ENCODE data around the gene MBD5.
"Not testable (repeated sequence)": the region's sequence is repeated elsewhere in the genome, so short reads cannot be mapped to it uniquely, and the experiment has no call there.

Gene MBD5

DNA sequence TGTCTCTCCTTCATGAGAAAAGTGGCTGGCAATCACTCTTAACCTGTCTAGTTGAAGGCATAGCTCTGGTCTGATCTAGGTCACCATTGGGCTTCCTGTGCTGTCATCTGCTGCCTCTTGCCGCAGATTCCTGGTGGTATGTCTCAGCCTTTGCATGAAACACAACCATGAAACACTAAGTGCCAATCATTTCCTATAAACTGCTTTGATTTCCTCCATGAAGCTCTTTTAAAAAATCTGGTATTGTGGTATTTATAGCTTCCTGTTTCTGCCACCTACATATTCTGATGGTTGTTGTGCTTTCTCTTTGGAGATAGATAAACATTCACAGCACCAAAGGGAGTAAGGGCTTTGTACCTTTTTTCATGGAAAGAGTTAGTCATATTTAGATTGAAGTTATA, 503.6 kb downstream of the MBD5 start:
- DNase-seq (ENCODE audit: low spot score): no peak

DNA sequence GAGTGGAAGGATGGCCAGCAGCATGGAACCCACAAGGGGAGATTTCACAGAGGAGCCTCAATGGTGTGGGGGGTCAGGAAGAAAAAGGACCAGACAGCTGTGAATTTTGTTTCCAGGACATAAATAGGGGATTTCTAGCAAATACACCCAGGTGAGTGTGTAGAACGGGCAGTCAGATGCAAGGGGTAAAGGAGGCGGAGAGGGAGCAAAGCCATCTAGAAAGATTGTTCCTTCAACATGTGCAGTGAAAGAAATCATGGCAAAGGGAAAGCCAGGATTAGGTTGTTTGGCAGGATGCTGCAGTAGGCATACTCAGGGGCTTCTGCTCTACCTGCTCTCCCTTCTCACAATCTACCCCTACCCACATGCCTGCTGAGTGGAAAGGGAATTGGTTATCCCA, 504.2 kb downstream of the MBD5 start:
- DNase-seq (ENCODE audit: low spot score): no peak

DNA sequence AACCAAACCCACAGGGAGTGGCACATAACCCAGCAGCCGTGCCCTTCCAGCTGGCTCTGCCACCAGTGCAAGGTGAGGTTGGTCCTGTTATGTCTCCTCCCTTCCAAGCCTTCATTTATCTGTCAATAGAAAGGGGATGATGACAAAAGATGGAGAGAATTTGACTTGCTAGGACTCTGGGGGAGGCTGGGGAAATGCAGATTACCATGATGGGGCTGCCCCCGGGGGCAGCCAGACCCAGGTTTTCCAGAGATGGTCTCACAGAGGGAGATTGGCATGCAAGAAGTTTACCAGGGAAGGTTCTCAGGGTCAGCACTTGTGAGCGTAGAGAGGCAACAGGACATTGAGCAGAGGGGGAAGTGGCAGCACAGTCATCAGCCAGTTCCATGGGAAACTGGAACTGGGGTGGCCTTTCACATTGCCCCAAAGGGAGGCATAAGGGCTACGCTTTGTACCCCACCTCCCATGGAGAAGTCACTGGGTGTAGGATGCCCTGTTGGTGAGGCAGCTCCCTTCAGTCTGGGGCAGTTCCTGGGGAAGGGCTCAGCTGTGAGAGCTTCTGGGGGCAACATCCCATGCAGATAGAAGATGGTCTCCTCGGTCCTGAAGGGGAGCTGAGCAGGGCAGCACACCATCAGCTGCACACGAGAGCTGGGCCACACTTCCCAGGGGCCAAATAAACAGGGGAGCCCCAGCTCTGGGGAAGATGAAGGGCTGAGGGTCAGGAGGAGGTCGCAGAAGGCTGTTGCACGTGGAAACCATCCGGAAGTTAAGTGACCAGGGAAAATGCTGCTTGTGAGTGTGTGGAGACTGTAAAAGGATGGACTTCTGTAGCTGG, 505.8 kb downstream of the MBD5 start:
- DNase-seq (ENCODE audit: low spot score): no peak

DNA sequence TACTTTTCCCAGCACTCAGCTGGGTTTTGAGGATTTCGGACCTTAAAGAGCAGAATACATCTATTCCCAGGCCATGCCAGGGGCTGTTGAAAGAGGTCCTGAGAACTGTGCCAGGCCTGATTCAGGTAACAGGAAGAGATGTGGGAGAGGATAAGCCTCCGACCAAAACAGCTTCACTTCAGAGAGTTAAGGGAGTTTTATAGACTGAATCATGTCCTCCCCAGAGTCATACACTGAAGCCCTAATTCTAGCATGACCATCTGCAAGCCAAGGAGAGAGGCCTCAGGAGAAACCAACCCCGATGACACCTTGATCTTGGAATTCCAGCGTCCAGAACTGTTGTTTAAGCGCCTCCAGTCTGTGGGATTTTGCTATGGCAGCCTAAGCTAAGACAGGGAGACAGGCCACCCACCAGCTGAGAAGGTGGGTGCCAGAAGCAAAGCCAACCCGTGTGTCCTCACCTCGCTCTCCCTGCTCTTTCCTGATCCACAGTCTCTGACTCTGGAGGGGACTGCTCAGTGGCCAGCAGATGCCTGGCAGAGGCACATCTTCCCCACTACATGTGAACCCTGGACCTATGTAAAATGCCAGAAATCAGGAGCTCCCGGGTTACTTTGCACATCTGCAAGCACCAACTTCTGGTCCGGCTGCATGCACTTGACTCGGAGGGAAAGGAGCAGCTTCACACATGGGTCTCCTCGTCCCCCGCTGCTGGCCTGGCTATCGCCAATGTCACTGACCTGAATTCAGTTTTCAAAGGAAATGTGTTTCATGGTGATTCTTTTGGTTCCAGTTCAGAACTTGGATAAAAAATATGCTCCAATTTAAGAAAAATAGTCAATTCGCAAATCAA, 506.8 kb downstream of the MBD5 start:
- DNase-seq (ENCODE audit: low spot score): no peak

DNA sequence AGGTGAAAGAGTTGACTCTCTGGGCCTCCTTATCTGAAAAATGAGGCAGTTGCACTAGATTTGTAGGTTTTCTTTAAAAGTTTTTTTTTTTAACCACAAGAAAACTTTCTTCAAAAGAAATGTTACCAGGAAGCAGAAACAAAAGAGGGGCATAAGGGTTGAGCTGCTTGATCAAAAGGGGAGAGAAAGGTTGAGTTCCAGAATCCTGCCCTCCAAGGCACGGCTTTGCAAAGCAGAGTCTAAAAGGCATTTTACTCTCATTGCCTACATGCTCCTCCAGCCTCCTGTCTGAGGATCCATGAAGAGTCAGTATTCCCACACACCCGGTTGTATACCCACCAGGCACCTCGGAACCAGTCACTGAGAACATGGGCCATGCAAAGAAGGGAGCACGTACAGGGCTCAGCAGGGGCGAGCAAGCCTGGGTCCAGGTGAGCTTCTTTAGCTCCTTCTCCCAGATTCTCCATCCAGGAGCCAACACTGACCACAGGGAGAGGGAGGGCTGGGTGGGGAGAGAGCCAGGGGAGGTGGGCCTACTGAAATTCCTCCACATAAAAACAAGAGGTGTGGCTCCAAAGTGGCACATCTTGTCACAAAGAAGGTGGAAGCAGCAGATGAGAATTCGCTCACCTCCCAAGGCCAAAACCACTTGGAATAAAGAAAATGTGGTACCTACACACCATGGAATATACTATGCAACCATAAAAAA, 507.6 kb downstream of the MBD5 start:
- DNase-seq (ENCODE audit: low spot score): no peak

DNA sequence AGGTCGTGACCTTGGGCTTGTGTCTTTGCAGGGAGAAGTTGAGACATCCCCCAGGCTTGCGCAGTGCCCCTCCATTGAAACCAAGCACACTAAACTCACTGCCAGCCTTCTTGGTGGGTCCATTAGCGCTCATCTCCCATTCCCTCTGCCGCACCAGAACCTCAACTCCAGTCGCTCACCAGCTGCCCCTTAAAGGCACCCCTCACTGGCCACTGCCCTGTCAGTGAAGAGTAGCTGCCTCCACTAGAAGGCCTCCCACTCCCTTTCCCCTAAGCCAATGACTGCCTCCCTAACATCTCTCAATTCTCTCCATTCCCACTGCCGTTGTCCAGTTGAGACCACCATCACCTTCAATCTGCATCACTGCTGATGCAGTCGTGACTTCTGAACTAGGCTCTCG, 508.9 kb downstream of the MBD5 start:
- no peak for DNase-seq (ENCODE audit: low spot score)

DNA sequence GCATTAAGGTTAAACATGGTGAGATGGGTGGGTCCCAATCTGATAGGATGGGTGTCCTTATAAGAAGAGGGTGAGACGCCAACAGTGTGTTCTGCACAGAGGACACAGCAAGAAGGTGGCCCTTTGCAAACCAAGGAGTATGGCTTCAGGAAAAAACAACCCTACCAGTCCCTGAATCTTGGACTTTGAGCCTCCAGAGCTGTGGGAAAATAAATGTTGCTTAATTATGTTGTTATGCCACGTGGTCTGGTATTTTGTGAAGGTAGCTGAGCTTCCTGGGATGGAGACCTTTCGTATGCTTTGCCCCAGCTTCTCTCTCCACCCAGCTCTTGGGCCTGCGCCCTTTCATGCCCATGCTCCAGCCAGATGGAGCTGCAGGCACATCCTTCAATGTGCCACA, 509.5 kb downstream of the MBD5 start:
- no peak for DNase-seq (ENCODE audit: low spot score)

DNA sequence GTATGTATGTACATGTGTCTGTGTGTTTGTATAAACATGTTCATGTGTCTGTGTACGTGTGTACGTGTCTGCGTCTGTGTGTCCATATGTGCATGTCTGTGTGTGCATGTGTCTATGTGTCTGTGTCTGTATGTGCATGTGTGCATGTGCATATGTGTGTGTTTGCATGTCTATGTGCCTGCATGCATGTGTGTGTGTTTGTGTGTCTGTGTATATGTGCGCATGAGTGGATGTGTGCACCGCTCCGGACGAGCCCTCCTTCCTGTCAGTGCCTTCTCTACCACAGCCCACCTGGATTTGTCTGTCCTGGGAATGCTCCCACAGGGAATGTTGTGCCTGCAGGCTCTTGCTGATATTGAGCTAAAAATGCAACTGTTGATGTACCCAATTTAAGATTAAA, 510.3 kb downstream of the MBD5 start:
- no peak for DNase-seq (ENCODE audit: low spot score)

DNA sequence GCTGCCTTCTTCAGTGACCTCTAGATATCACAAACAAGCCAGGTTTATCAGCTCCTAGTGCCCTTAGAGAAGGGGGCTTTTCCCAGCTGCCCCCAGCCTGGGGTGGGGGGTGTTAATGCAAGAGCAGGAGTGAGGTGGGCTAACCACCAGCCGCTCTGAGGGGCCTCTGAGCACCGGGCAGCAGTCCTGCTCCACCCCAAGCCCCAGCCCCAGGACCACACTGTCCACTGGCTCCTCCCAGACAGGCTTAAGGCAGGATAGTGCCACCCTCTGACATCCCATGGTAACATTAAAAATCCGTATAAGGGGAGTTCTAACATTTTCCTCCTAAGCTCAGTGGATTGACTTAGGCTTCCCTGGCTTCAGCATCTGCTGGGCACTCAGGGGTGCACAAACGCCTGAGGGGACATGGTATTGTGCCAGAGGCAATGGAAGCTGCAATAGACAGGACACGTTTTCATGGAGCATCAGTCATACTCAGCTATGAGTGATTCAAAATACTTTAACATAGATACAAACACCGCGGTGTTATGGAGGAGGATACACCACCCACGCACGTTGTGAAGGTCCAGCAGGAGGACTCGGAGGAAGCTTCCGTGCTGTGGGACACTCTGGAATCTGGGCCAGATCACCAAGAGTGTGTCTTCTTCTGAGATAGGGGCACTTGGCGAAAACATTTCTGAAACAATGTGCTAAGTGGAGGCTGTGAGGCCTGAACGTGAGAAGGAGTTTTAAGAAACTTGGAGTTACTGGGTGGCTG, 511.0 kb downstream of the MBD5 start:
- no peak for DNase-seq (ENCODE audit: low spot score)

DNA sequence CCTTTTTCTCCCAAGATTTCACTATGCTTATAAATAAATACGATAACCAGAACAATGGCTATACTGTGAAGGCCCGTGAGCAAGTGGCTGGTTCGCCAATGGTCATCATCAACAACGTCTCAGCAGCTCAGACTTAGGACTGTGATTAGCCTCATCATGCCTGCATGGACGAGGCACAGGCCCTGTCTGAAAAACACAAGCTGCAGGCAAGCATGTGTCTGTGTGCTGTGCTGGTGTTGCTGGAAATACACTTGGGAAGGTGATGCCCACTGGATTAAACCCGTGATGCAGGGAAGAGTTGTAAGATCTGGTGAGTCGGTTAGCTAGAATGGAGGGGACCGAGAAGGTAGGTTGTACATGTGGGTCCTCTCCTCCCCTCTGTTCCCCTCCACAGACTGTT, 512.1 kb downstream of the MBD5 start:
- DNase-seq (ENCODE audit: low spot score): no peak

DNA sequence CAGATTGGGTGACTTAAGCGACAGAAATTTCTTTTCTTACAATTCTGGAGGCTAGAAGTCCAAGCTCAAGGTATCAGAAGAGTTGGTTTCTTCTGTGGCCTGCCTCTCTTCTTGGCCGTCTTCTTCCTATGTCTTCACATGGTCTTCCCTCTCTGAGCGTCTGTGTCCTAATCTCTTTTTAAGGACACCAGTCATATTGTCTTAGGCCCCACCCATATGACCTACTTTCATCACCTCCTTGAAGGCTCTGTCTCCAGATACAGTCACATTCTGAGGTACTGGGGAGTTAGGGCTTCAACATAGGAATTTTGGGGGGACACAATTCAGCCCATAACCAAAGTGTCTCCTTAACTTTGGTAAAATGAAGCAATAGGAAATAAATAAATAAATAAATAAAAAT, 512.8 kb downstream of the MBD5 start:
- DNase-seq (ENCODE audit: low spot score): no peak

DNA sequence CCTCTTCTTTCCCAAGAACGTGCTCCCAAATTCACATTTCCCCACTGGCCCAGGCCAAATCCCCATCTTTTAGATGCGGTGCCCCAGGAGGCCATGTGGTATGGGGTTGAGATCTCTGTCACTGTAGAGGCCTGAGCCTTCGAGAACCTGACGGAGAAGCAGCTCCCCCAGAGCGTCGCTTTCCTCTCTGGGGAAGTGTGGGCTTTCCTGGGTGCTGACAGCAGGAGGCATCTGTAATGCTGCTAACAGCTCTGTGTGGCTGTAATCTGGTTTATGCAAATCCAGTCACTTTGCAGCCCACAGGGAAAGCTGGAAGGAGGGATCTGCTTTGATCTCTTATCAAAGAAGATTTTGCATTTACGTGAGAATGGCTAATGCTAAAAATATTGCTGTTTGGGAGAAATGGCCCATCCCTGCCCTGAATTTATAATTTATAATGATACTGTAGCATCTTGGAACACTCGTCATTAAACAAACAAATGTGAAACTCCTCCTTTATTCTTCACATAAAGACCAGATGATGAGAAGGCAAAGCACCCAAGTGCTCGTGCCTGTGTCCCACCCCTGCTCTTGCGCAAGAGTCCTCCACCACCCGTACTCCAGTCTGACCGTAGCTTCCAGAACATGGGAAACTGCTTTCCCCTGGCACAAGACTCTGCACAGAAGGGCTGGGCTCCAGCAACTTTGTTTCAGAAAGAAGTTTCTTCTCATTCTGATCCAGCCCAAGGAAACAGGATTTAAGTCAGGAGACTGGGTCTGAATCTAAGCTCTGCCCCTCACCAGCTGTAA, 513.7 kb downstream of the MBD5 start:
- DNase-seq (ENCODE audit: low spot score): no peak

DNA sequence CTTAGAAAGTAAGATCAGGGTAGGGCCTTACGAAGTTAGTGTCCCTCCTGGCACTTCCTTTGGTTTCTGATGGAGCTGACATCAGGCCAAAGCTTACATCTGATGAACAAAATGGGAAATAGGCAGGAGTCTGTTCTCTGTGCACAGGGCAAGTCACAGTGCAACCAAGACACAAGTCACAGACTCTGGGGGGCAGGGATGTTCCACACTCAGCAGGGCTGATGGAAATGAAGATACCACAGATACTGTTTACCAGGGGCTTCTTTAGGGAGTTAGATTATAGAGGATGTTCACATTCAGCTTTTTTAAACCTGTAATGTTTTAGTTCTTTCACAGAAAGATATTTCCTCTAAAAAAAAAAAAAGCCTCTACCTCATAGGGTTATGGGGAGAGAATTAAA, 517.5 kb downstream of the MBD5 start:
- DNase-seq (ENCODE audit: low spot score): no peak

DNA sequence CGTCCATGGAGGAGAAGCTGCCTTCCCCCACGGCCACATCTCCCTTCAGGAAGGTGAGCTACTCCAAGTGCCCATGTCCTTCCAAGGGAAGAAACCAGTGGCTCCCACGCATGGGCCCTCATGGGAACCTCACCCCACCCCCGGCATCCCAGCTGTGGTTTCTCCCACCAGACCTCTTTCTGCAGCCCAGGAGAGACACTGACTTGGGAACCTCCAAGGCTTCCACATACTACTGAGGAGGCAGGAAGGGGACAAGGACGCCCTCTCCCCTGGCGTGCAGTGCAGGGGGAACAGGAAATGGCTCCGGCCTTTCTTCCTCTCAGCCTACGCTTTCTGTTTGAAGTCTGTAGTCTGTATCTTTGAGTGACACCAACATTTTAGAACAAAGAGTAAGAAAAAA, 519.1 kb downstream of the MBD5 start:
- no peak for DNase-seq (ENCODE audit: low spot score)

DNA sequence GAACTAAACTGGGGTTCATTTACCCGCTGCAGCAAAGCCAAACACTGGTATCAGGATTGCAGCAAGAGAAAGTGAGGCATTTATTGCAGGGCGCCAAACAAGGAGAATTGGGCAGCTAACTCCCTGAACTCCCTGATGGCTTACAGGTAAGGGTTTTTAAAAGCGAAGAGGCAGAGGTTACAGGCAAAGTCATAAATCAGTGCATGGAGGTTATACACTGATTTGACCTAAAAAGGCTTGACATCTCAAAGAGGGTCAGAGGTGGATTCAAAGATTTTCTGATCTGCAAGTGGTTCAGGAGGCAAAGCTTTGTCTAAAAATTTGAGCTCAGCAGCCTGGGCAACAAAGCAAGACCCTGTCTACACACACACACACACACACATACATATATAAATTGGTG, 520.9 kb downstream of the MBD5 start:
- no peak for DNase-seq (ENCODE audit: low spot score)

DNA sequence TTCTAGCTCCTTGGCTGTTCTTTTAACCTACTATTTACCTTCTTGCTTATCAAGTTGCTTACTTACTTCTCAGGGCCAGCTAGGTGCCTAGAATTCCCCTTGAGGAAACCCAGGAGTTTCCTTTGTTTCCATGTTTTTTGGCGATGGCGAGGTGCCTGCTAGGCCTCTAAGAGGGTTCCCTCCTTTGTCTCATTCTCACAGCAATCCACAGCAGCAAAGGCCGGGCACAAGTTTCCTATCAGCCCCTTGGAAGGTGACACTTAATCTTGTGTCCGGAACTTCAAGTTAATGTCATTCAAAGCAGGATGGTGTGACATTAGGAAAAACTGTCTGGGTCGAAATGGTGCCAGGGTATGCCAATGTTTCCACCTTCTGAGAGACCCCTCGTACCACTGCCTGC, 521.7 kb downstream of the MBD5 start:
- no peak for DNase-seq (ENCODE audit: low spot score)

DNA sequence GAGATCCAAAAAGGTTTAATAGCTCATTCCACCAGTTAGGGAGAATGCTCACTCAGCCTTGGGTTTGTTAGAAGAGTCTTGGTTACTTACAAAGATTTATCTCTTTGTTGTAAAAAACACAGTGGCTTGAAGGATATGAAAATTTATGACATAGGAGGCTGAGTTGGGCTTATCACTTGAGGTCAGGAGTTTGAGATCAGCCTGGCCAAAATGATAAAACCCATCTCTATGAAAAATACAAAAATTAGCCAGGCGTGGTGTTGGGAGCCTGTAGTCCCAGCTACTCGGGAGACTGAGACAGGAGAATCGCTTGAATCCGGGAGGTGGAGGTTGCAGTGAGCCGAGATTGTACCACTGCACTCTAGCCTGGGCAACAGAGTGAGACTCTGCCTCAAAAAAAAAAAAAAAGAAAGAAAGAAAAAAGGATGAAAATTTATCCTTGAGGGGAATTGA, 522.2 kb downstream of the MBD5 start:
- DNase-seq (ENCODE audit: low spot score): not testable (repeated sequence)

DNA sequence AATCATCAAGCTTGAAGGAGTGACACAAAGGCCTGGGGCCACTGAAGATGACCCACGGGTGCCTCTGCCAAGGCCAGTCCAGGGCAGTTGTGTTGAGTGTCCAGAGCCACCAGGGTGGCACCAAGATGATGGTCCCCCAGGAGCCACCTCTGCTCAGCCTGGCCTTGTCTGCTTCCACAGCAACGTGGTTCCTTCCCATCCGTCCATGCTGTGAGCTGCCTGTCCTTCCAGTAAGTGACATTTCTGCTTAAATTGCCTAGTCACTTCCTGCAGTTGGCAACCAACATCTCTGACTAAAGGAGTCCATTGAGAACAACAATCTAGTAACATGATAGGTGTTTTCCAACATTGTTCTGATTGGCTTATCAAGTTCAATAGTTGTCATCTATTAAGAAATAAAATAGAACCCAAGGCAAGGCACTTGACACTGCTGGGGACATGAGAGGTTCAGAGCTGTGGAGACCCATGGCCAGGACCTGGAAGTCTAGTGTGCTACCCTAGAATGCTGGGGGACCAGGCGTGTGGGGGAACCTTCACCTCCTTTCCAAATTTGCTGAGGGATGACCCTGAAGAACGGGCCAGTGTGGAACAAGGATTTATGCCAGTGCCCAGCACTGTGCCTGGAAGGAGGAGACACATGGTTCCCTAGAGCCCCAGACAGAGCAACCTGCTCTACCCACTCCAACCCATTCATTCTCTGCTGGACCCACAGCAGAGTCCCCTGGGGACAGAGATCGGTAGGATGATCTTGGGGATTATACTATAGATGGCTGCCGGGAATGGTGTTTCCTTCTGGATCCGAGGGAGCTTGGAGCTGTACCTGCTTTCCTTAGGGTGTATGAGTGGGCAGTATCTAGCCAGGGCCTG, 524.7 kb downstream of the MBD5 start:
- no peak for DNase-seq (ENCODE audit: low spot score)

DNA sequence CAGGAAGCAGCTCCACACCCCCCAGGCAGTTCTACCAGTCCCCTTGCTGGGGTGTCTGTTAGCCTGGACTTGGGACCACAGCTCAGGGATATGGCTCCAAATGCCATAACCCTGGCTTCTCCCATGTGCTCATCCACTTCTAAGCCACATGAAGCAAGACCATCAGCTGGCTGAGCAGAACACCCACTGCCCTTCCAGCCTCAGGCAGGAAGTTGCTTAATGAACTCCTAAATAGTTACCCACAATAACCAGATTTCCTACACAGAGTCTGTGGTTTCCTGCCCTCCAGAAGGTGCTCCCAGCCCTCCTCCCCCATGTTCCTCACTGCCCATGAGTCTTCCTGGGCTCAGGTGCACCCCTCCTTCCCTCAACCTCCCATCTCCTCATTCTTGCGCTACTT, 525.4 kb downstream of the MBD5 start:
- no peak for DNase-seq (ENCODE audit: low spot score)
